AML-193 (cell line): ENCODE measurements around the gene NRXN2.

Experiments used
- DNase-seq, 2 experiments: peaks; one replicate each; lab custom pipeline; 2025; lab: John Stamatoyannopoulos, UW

Gene NRXN2

GRCh38 chr11:64649291-64649697 is 73.7 kb downstream of the NRXN2 start:
- DNase-seq, result peak; percentile 28 to 31

- DNase-seq, result no peak
Measured at GRCh38 chr11:64648551-64648950, 74.4 kb downstream of the NRXN2 start.

- no peak for DNase-seq
Measured at GRCh38 chr11:64647019-64647779, 75.8 kb downstream of the NRXN2 start.

GRCh38 chr11:64644647-64645275 is 78.2 kb downstream of the NRXN2 start:
- no peak for DNase-seq

GRCh38 chr11:64643920-64644646 is 78.9 kb downstream of the NRXN2 start:
- DNase-seq, result no peak

GRCh38 chr11:64643256-64643881 is 79.6 kb downstream of the NRXN2 start:
- DNase-seq, result no peak

- no peak for DNase-seq
Measured at GRCh38 chr11:64642871-64643255, 80.1 kb downstream of the NRXN2 start.

GRCh38 chr11:64642418-64642735 is 80.6 kb downstream of the NRXN2 start:
- DNase-seq, result no peak

GRCh38 chr11:64641596-64642417 is 81.2 kb downstream of the NRXN2 start:
- DNase-seq, result no peak

- DNase-seq, result no peak
Measured at GRCh38 chr11:64639885-64640284, 83.1 kb downstream of the NRXN2 start.

- no peak for DNase-seq
Measured at GRCh38 chr11:64638829-64639228, 84.2 kb downstream of the NRXN2 start.

- DNase-seq, result no peak
Measured at GRCh38 chr11:64638018-64638665, 84.9 kb downstream of the NRXN2 start.

GRCh38 chr11:64637334-64638017 is 85.5 kb downstream of the NRXN2 start:
- no peak for DNase-seq

- no peak for DNase-seq
Measured at GRCh38 chr11:64633555-64634159, 89.3 kb downstream of the NRXN2 start.

- no peak for DNase-seq
Measured at GRCh38 chr11:64632654-64633053, 90.3 kb downstream of the NRXN2 start.

GRCh38 chr11:64632237-64632636 is 90.8 kb downstream of the NRXN2 start:
- DNase-seq, result no peak

GRCh38 chr11:64631675-64632074 is 91.3 kb downstream of the NRXN2 start:
- no peak for DNase-seq

- no peak for DNase-seq
Measured at GRCh38 chr11:64629796-64630562, 93.0 kb downstream of the NRXN2 start.

GRCh38 chr11:64629103-64629502 is 93.9 kb downstream of the NRXN2 start:
- DNase-seq, result no peak

- no peak for DNase-seq
Measured at GRCh38 chr11:64628596-64628995, 94.4 kb downstream of the NRXN2 start.
